ENCODE measurements around the gene SLAIN1.

DNA sequence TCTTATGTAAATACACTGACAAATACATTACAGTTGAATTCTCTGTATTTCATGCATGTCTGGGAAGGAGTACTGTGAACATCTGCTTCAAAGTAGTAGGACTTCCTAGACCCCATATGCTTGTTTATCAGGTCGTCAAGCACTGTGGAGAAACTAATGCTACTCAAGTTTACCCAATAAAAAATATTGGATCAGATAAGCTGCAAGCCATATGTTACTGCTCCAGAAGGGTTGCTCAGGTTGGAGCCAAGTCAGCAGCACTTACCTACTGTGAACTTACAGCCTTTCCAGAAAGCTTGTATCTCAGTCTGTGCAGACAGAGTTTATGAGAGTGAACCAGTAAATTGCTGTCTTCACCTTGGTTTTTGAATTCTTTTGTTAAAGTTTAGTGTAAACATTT is 36.2 kb downstream of the SLAIN1 start:
- TF ChIP-seq CEBPB (IDR thresholded peaks at IDR 0.05; ENCODE audit: low read depth, low read length): no peak
- TF ChIP-seq, protein P1, sequence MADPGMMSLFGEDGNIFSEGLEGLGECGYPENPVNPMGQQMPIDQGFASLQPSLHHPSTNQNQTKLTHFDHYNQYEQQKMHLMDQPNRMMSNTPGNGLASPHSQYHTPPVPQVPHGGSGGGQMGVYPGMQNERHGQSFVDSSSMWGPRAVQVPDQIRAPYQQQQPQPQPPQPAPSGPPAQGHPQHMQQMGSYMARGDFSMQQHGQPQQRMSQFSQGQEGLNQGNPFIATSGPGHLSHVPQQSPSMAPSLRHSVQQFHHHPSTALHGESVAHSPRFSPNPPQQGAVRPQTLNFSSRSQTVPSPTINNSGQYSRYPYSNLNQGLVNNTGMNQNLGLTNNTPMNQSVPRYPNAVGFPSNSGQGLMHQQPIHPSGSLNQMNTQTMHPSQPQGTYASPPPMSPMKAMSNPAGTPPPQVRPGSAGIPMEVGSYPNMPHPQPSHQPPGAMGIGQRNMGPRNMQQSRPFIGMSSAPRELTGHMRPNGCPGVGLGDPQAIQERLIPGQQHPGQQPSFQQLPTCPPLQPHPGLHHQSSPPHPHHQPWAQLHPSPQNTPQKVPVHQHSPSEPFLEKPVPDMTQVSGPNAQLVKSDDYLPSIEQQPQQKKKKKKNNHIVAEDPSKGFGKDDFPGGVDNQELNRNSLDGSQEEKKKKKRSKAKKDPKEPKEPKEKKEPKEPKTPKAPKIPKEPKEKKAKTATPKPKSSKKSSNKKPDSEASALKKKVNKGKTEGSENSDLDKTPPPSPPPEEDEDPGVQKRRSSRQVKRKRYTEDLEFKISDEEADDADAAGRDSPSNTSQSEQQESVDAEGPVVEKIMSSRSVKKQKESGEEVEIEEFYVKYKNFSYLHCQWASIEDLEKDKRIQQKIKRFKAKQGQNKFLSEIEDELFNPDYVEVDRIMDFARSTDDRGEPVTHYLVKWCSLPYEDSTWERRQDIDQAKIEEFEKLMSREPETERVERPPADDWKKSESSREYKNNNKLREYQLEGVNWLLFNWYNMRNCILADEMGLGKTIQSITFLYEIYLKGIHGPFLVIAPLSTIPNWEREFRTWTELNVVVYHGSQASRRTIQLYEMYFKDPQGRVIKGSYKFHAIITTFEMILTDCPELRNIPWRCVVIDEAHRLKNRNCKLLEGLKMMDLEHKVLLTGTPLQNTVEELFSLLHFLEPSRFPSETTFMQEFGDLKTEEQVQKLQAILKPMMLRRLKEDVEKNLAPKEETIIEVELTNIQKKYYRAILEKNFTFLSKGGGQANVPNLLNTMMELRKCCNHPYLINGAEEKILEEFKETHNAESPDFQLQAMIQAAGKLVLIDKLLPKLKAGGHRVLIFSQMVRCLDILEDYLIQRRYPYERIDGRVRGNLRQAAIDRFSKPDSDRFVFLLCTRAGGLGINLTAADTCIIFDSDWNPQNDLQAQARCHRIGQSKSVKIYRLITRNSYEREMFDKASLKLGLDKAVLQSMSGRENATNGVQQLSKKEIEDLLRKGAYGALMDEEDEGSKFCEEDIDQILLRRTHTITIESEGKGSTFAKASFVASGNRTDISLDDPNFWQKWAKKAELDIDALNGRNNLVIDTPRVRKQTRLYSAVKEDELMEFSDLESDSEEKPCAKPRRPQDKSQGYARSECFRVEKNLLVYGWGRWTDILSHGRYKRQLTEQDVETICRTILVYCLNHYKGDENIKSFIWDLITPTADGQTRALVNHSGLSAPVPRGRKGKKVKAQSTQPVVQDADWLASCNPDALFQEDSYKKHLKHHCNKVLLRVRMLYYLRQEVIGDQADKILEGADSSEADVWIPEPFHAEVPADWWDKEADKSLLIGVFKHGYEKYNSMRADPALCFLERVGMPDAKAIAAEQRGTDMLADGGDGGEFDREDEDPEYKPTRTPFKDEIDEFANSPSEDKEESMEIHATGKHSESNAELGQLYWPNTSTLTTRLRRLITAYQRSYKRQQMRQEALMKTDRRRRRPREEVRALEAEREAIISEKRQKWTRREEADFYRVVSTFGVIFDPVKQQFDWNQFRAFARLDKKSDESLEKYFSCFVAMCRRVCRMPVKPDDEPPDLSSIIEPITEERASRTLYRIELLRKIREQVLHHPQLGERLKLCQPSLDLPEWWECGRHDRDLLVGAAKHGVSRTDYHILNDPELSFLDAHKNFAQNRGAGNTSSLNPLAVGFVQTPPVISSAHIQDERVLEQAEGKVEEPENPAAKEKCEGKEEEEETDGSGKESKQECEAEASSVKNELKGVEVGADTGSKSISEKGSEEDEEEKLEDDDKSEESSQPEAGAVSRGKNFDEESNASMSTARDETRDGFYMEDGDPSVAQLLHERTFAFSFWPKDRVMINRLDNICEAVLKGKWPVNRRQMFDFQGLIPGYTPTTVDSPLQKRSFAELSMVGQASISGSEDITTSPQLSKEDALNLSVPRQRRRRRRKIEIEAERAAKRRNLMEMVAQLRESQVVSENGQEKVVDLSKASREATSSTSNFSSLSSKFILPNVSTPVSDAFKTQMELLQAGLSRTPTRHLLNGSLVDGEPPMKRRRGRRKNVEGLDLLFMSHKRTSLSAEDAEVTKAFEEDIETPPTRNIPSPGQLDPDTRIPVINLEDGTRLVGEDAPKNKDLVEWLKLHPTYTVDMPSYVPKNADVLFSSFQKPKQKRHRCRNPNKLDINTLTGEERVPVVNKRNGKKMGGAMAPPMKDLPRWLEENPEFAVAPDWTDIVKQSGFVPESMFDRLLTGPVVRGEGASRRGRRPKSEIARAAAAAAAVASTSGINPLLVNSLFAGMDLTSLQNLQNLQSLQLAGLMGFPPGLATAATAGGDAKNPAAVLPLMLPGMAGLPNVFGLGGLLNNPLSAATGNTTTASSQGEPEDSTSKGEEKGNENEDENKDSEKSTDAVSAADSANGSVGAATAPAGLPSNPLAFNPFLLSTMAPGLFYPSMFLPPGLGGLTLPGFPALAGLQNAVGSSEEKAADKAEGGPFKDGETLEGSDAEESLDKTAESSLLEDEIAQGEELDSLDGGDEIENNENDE (IDR thresholded peaks at IDR 0.05; ENCODE audit: insufficient replicate concordance, low read length): no peak
- no peak for TF ChIP-seq RXRA (IDR thresholded peaks at IDR 0.05; ENCODE audit: insufficient read depth, low read depth, low read length)
- no peak for TF ChIP-seq JUND (IDR thresholded peaks at IDR 0.05; ENCODE audit: low read length)
- TF ChIP-seq CTCF (IDR thresholded peaks at IDR 0.05; ENCODE audit: control extremely low read depth in 1 of 3, insufficient read depth in 1 of 3, low read depth in 1 of 3, low read length in 3 of 3): no peak
- no peak for TF ChIP-seq EP300 (IDR thresholded peaks at IDR 0.05; ENCODE audit: borderline replicate concordance in 1 of 2, low read depth in 2 of 2, low read length in 2 of 2)
- TF ChIP-seq KDM5A (IDR thresholded peaks at IDR 0.05; ENCODE audit: low read length): no peak
- TF ChIP-seq POLR2A (IDR thresholded peaks at IDR 0.05; ENCODE audit: control extremely low read depth in 1 of 2, low read depth in 2 of 2, low read length in 2 of 2): no peak
- TF ChIP-seq SUZ12 (IDR thresholded peaks at IDR 0.05; ENCODE audit: low read length): no peak
- TF ChIP-seq MAX (IDR thresholded peaks at IDR 0.05): no peak
- no peak for TF ChIP-seq JUN (IDR thresholded peaks at IDR 0.05; ENCODE audit: low read depth, low read length)

Measured in H1 (cell line).